ENCODE data around the gene NDUFB2.

GRCh38 chr7:140656548-140657515 is 39.7 kb upstream of the NDUFB2 start:
- TF ChIP-seq CTCF (conservative IDR thresholded peaks at IDR 0.05) (no peak), EZH2 (IDR thresholded peaks at IDR 0.05; ENCODE audit: low read depth) (no peak)

Data from PC-9 (cell line).